HG03159 (cell line): ENCODE measurements around the gene AIRE.
"Not testable (repeated sequence)": the region's sequence is repeated elsewhere in the genome, so short reads cannot be mapped to it uniquely, and the experiment has no call there.

Experiments
- ATAC-seq: cut with Tn5 transposase; IDR thresholded peaks from one replicate; pipeline ENCODE4 v1.9.1; 2021; ENCODE audit warnings: mild to moderate bottlenecking, moderate library complexity; ENCODE audit not compliant: unreplicated experiment

The AIRE gene

GRCh38 chr21:44334329-44335030 is 48.8 kb downstream of the AIRE start:
- ATAC-seq = no peak

GRCh38 chr21:44335266-44336059 is 49.8 kb downstream of the AIRE start:
- ATAC-seq = no peak

GRCh38 chr21:44337449-44337848 is 51.8 kb downstream of the AIRE start:
- no peak for ATAC-seq

GRCh38 chr21:44337941-44338895 is 52.5 kb downstream of the AIRE start:
- no peak for ATAC-seq

GRCh38 chr21:44338971-44339910 is 53.6 kb downstream of the AIRE start, which contains the start of gene CFAP410:
CFAP410 (minus strand) TSS chr21:44339390; CDS start chr21:44339194, 196 bp downstream.
- peak; percentile 83 for ATAC-seq

GRCh38 chr21:44341726-44342458 is 56.2 kb downstream of the AIRE start:
- ATAC-seq = not testable (repeated sequence)

GRCh38 chr21:44342981-44343380 is 57.3 kb downstream of the AIRE start:
- ATAC-seq = not testable (repeated sequence)

GRCh38 chr21:44344541-44345183 is 59.0 kb downstream of the AIRE start:
- ATAC-seq = no peak

GRCh38 chr21:44345495-44345894 is 59.8 kb downstream of the AIRE start:
- ATAC-seq = no peak

- ATAC-seq = no peak
Measured at GRCh38 chr21:44347911-44348451, 62.3 kb downstream of the AIRE start.
